ENCODE data around the gene PLEK. TPM values are rescaled to one million over a fixed set of nuclear protein-coding genes. Genes with fewer than 3 reads are reported as not detected.

The PLEK gene
- total and polyA plus RNA-seq, 10 of the 15 experiments (the other 5 are each of a cell fraction or from before 2014, with no cell fraction given), result 229 to 804 (median 362) TPM

DNA sequence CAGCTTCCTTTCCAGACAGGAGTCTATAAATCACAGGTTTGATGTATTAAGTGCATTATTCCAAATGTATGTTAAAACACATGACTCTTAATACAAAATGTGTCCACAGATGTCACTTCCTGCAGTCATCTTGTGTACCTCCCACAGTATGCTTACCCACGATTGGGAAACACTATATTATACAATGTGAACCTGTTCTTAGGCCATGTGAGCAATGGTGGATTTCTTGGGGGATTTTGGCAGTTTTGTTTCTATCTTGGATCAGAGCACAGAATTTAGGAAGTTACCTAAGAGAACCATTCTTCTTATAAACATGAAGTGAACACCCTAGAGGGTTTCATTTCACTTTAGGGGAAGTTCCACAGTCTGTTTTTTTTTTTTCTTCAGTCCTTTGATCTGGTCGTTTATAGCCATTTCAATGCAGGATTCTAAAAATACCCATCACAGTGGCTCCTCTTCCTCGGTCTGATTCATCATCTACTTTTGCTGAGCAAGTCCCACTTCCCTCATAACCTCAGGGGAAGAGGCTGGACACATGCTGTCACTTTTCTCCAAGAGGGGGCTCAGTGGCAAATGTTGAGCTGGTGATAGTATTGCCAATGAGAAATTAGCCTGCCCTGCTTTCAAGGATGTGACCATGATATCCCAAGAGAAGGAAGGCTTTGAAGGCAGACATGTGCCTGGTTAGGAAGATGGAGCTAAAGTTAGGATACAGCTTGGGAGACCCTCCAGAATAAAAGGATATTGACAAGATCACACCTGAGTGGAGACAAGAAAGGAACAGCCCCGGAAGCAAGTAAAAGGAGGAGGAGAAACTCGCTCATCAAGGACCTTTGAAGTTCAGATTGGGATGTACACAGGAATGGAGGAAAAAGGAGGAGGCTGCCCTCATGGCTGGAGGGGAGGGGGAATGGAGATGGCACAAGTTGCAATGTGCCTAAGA lies 22.6 kb downstream of the PLEK start (continued):
- TF ChIP-seq, protein P1, sequence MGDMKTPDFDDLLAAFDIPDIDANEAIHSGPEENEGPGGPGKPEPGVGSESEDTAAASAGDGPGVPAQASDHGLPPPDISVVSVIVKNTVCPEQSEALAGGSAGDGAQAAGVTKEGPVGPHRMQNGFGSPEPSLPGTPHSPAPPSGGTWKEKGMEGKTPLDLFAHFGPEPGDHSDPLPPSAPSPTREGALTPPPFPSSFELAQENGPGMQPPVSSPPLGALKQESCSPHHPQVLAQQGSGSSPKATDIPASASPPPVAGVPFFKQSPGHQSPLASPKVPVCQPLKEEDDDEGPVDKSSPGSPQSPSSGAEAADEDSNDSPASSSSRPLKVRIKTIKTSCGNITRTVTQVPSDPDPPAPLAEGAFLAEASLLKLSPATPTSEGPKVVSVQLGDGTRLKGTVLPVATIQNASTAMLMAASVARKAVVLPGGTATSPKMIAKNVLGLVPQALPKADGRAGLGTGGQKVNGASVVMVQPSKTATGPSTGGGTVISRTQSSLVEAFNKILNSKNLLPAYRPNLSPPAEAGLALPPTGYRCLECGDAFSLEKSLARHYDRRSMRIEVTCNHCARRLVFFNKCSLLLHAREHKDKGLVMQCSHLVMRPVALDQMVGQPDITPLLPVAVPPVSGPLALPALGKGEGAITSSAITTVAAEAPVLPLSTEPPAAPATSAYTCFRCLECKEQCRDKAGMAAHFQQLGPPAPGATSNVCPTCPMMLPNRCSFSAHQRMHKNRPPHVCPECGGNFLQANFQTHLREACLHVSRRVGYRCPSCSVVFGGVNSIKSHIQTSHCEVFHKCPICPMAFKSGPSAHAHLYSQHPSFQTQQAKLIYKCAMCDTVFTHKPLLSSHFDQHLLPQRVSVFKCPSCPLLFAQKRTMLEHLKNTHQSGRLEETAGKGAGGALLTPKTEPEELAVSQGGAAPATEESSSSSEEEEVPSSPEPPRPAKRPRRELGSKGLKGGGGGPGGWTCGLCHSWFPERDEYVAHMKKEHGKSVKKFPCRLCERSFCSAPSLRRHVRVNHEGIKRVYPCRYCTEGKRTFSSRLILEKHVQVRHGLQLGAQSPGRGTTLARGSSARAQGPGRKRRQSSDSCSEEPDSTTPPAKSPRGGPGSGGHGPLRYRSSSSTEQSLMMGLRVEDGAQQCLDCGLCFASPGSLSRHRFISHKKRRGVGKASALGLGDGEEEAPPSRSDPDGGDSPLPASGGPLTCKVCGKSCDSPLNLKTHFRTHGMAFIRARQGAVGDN (IDR thresholded peaks at IDR 0.05), result peak; percentile 96
- TF ChIP-seq USF2 (IDR thresholded peaks at IDR 0.05; ENCODE audit: borderline replicate concordance, low read depth, low read length), result no peak; the same call in 1 of the 2 replicates
- TF ChIP-seq IRF4 (IDR thresholded peaks at IDR 0.05; ENCODE audit: low read depth, low read length), result peak; percentile 8; the same call in 1 of the 2 replicates
- TF ChIP-seq, protein P2, sequence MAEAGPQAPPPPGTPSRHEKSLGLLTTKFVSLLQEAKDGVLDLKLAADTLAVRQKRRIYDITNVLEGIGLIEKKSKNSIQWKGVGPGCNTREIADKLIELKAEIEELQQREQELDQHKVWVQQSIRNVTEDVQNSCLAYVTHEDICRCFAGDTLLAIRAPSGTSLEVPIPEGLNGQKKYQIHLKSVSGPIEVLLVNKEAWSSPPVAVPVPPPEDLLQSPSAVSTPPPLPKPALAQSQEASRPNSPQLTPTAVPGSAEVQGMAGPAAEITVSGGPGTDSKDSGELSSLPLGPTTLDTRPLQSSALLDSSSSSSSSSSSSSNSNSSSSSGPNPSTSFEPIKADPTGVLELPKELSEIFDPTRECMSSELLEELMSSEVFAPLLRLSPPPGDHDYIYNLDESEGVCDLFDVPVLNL (IDR thresholded peaks at IDR 0.05; ENCODE audit: low read depth, low read length), result no peak
- peak; percentile 97 for TF ChIP-seq MEF2B (IDR thresholded peaks at IDR 0.05; ENCODE audit: partially characterized antibody, poor library complexity, severe bottlenecking)
- no peak for TF ChIP-seq POLR2AphosphoS2 (IDR thresholded peaks at IDR 0.05; ENCODE audit: low read depth, low read length)
- TF ChIP-seq GABPA (IDR thresholded peaks at IDR 0.05; ENCODE audit: low read depth), result peak; percentile 59
- TF ChIP-seq NRF1 (conservative IDR thresholded peaks at IDR 0.05; ENCODE audit: low read depth, low read length), result no peak
- TF ChIP-seq REST (IDR thresholded peaks at IDR 0.05; ENCODE audit: low read depth, low read length), result no peak
- peak; percentile 72 for TF ChIP-seq MTA2 (IDR thresholded peaks at IDR 0.05; ENCODE audit: low read depth)
- TF ChIP-seq, protein P3, sequence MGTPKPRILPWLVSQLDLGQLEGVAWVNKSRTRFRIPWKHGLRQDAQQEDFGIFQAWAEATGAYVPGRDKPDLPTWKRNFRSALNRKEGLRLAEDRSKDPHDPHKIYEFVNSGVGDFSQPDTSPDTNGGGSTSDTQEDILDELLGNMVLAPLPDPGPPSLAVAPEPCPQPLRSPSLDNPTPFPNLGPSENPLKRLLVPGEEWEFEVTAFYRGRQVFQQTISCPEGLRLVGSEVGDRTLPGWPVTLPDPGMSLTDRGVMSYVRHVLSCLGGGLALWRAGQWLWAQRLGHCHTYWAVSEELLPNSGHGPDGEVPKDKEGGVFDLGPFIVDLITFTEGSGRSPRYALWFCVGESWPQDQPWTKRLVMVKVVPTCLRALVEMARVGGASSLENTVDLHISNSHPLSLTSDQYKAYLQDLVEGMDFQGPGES (IDR thresholded peaks at IDR 0.05), result no peak
- TF ChIP-seq, protein P4, sequence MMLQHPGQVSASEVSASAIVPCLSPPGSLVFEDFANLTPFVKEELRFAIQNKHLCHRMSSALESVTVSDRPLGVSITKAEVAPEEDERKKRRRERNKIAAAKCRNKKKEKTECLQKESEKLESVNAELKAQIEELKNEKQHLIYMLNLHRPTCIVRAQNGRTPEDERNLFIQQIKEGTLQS (IDR thresholded peaks at IDR 0.05; ENCODE audit: borderline replicate concordance, extremely low read depth, low read depth, low read length), result no peak
- TF ChIP-seq, protein P5, sequence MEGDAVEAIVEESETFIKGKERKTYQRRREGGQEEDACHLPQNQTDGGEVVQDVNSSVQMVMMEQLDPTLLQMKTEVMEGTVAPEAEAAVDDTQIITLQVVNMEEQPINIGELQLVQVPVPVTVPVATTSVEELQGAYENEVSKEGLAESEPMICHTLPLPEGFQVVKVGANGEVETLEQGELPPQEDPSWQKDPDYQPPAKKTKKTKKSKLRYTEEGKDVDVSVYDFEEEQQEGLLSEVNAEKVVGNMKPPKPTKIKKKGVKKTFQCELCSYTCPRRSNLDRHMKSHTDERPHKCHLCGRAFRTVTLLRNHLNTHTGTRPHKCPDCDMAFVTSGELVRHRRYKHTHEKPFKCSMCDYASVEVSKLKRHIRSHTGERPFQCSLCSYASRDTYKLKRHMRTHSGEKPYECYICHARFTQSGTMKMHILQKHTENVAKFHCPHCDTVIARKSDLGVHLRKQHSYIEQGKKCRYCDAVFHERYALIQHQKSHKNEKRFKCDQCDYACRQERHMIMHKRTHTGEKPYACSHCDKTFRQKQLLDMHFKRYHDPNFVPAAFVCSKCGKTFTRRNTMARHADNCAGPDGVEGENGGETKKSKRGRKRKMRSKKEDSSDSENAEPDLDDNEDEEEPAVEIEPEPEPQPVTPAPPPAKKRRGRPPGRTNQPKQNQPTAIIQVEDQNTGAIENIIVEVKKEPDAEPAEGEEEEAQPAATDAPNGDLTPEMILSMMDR (IDR thresholded peaks at IDR 0.05 in 2 of 3, conservative IDR thresholded peaks at IDR 0.05 in 1 of 3; ENCODE audit: control insufficient read depth in 2 of 3, extremely low read depth in 1 of 3, insufficient read depth in 1 of 3, low read depth in 3 of 3, low read length in 3 of 3), result 0 out of 6 replicates have a peak, but pooled peaks of 1 of the 3 experiments have one; percentile 16

Data from GM12878 (cell line).